Measurements from ENCODE around the gene SPRY2.

The SPRY2 gene

GRCh38 chr13:80314711-80315653, 25.9 kb downstream of the SPRY2 start:
- no peak for DNase-seq

DNA sequence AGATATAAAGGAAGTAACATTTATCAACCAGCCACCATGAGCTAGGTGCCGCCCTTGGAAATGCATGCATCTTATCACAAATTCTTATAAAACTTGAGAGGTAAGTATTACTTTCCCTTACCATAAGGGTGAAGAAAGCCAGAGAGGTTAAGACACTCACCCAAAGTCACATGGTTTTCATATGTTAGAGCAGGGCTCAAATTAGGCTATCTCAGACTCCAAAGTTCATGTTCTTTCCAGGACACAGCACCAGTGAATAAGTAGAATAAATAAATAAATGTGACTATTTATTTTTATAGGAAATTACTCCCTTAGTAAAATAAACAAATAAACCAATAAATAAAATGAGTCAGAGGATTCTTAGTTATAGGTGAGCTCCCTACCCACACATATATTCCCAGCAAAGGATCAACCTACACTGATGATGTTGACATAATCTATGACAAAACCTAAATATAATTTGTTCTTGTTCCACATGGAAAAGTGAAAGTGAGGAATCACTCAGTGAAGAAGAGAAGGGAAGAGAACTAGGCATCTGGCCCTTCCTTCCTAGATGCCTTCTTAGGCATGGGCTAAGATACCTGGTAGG, 27.2 kb downstream of the SPRY2 start:
- DNase-seq, result no peak

- no peak for DNase-seq
These were observed 28.0 kb downstream of the SPRY2 start for GRCh38 chr13:80312967-80313366.

- no peak for DNase-seq
These were observed 28.8 kb downstream of the SPRY2 start for GRCh38 chr13:80312012-80312704.

DNA sequence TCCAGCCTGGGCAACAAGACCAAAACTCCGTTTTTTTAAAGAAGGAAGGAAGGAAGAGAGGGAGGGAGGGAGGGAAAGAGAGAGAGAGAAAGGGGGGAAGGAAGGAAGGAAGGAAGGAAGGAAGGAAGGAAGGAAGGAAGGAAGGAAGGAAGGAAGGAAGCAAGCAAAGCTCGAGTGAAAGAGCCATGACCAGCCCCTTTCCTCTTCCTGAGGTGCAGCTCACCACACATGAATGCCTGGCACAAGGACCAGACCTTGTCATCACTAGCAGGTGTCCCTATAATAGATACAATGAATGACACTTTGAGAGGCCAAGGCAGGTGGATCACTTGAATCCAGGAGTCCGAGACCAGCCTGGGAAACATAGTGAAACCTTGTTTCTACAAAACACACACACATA, 31.0 kb downstream of the SPRY2 start:
- no peak for DNase-seq

GRCh38 chr13:80307401-80307987, 33.4 kb downstream of the SPRY2 start:
- no peak for DNase-seq

GRCh38 chr13:80306337-80306972, 34.5 kb downstream of the SPRY2 start:
- DNase-seq, result no peak

DNA sequence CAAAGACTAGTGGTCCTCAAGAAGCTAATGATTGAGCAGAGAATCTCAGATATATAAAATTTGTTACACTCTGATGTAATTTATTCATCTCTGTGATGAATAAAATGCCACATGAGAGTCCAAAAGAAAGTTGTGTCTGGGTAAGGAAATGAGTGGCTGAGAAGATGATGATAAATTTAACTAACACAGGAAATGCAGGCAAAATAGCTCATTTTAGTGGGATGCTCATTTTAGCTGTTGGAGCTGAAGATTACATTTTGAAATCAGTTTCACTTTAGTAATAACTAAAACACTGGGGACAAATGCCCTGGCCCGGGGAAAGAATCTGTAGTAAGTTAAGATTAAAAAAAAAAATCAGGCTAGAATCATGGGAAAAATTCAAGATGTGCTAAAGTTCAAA, 35.2 kb downstream of the SPRY2 start:
- no peak for DNase-seq

DNA sequence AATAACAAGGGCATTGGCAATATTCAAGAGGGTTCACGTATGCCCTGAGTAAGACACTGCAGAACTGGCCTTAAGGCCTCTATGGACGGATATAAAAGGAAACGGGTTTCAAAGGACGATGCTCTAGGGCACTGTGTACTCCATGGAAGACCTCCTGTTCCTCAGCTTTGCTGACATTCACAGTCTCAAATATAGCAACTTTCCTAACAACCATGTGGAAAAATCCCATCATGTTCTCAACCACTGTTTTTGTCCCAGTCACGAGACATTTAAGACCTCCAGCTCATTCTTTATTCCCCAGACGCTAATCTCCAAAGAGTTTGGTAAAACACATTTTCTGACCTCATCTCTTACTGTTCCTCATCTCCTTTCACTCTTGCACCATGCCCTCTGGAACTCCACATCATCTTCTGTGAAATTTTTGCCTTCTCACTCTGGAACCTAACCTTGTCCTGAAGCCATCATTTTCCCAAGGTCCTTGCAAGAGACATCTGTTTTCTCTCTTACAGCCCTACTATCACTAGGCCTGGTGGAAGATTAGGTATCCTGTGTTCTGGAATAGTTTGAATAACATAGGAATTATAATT, 37.6 kb downstream of the SPRY2 start:
- no peak for DNase-seq

- DNase-seq, result no peak
These were observed 41.9 kb downstream of the SPRY2 start for GRCh38 chr13:80299046-80299445.

DNA sequence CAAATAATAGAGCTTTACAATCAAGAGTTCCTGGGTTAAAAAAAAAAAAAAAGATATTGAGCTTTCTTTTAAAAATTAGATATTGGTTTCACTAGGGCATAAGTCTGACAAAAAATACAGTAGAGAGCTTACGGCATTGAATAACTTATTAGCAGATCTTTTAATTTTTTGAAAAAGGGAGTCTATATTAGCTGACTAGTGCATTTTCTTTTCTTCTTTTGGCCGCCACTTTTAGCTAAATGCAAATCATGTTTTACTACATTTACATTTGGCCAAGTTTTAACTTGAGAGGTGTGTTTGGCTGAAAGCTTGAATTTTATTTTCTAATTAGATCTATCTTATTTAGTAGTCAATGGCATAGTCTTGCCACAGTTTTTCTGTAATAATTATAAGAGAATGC, 43.4 kb downstream of the SPRY2 start:
- DNase-seq, result no peak

DNA sequence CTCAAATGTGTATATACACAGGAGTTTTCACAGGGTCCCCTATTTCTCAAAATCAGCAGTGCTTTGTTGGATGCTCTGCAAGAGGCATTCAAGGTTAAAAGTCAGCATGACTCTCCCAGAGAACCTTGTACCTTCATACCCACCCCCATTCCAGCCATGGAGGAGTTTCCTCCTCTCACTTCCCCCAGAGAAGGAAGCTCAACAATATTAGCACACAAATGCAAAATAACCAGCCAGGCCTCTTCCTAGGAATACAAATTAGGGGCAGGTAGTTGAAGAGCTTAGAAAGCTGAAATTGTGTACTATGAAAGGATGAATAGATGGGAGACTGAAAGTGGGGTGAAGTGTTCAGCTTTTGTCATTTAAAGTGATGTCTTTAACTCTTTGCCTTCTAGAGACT, 43.8 kb downstream of the SPRY2 start:
- no peak for DNase-seq

DNA sequence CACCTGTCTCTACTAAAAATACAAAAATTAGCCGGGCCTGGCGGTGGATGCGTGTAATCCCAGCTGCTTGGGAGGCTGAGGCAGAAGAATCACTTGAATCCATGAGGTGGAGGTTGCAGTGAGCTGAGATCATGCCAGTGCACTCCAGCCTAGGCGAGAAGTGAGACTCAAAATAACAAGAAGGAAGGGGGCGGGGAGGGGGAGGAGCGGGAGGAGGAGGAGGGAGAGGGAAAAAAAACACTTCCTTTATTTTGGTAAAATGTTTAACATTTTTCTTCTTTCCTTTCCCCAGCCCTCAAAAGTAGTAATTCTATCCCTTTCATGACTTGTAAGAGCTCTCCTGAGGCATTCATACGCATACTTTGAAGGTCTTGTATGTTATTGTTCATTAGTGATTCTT, 44.3 kb downstream of the SPRY2 start:
- DNase-seq, result no peak

GRCh38 chr13:80290591-80290990, 50.3 kb downstream of the SPRY2 start:
- no peak for DNase-seq
